WERI-Rb-1 (cell line): ENCODE data around the gene C12orf57.

ENCODE experiments used
- DNase-seq: peaks from one replicate; pipeline ENCODE4 v3.0.0-alpha.2; 2020
- H3K27ac ChIP-seq: fragments of 250-450 bp; sonication (Bioruptor Pico); 2 replicates; pipeline ENCODE4 v1.5.1; 2020; ENCODE audit warnings: mild to moderate bottlenecking, moderate library complexity
- H3K27me3 ChIP-seq: fragments of 250-450 bp; sonication (Bioruptor Pico); 2 replicates; pipeline ENCODE4 v1.5.1; 2021; ENCODE audit warnings: mild to moderate bottlenecking, low read depth, moderate library complexity; ENCODE audit not compliant: insufficient read depth, severe bottlenecking
- H3K36me3 ChIP-seq: fragments of 250-450 bp; sonication (Bioruptor Pico); 2 replicates; pipeline ENCODE4 v1.5.1; 2020; ENCODE audit warnings: mild to moderate bottlenecking, moderate library complexity
- H3K4me3 ChIP-seq: 2 replicates; pipeline ENCODE4 v1.5.1; 2011; ENCODE audit warnings: low read depth, mild to moderate bottlenecking, control low read depth, low read length
- H3K9me3 ChIP-seq: fragments of 250-450 bp; sonication (Bioruptor Pico); 2 replicates; pipeline ENCODE4 v1.5.1; 2021; ENCODE audit warnings: mild to moderate bottlenecking, moderate library complexity; ENCODE audit not compliant: severe bottlenecking
- TF ChIP-seq, protein P1 (sequence below): IDR thresholded peaks from 2 replicates; pipeline ENCODE4 v1.5.1; 2011; ENCODE audit warnings: low read depth, mild to moderate bottlenecking, control low read depth, inconsistent platforms, low read length

The C12orf57 gene

DNA sequence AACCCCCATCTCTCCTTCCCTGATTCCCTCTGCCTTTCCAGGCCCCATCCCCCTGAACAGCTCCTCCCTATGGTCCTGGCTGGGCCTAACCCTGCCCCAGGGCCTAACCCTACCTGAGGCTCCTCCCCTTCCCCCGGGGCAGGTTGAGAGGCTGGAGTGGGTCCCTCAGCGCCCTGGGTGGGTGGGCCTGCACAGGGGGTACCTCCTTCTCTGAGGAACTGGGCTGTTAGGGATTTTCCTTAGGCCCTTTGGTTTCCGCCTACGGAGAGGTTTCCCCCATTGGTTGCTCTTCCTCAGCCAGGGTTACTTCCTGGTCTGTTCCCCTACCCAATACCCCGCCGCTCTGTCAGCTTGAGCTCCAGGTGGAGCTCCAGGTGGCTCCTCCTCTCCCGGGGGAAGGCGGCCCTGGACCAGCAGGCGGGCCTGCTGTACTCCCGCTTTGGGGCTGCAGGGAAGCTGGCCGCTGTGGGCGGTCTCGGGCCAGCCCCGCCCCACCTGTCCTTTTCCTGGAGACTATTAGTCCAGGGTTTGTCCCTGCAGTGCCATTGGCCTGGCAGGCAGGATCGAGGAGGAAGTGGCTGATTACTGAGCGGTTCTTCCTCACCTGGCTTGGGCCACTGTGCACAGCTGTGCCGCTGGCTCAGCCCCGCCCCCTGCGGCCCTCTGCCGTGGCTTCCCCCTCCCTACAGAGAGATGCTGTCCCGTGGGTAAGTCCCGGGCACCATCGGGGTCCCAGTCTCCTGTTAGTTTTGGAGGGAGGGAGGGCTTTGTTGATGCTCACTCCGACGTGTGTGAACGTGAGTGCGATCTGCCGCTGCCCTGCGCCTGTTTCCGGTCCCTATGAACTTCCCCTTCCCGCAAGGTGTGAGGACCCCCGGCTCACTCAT lies 2.5 kb downstream of the C12orf57 start:
- peak; percentile 97 for DNase-seq
- peak overlapping the region; percentile 66 for H3K27ac ChIP-seq
- H3K36me3 ChIP-seq, result peaks cover 21% of the 10 kb centered on the region
- H3K27me3 ChIP-seq, result no peaks in the 10 kb centered on the region
- TF ChIP-seq, protein P1, sequence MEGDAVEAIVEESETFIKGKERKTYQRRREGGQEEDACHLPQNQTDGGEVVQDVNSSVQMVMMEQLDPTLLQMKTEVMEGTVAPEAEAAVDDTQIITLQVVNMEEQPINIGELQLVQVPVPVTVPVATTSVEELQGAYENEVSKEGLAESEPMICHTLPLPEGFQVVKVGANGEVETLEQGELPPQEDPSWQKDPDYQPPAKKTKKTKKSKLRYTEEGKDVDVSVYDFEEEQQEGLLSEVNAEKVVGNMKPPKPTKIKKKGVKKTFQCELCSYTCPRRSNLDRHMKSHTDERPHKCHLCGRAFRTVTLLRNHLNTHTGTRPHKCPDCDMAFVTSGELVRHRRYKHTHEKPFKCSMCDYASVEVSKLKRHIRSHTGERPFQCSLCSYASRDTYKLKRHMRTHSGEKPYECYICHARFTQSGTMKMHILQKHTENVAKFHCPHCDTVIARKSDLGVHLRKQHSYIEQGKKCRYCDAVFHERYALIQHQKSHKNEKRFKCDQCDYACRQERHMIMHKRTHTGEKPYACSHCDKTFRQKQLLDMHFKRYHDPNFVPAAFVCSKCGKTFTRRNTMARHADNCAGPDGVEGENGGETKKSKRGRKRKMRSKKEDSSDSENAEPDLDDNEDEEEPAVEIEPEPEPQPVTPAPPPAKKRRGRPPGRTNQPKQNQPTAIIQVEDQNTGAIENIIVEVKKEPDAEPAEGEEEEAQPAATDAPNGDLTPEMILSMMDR, result no peak
- peak overlapping the region; percentile 52 for H3K4me3 ChIP-seq
- H3K9me3 ChIP-seq, result no peaks in the 10 kb centered on the region

- Histone ChIP-seq H3K36me3 (peaks cover 17% of the 10 kb centered on the region), H3K9me3 (no peaks in the 10 kb centered on the region), H3K4me3 (peak overlapping the region; percentile 52), H3K27me3 (no peaks in the 10 kb centered on the region), H3K27ac (peak overlapping the region; percentile 66)
- DNase-seq, result no peak
- TF ChIP-seq, protein P1, result no peak
Observed at GRCh38 chr12:6946920-6947374, 3.1 kb downstream of the C12orf57 start.

GRCh38 chr12:6947615-6948014 lies 3.8 kb downstream of the C12orf57 start:
- Histone ChIP-seq H3K9me3 (no peaks in the 10 kb centered on the region), H3K27me3 (no peaks in the 10 kb centered on the region), H3K36me3 (peaks cover 13% of the 10 kb centered on the region), H3K27ac (no peak overlapping the region), H3K4me3 (no peak overlapping the region)
- DNase-seq, result no peak
- TF ChIP-seq, protein P1, result no peak

GRCh38 chr12:6948873-6949594 lies 5.2 kb downstream of the C12orf57 start:
- DNase-seq, result no peak
- Histone ChIP-seq H3K4me3 (no peak overlapping the region), H3K27ac (no peak overlapping the region), H3K9me3 (no peaks in the 10 kb centered on the region), H3K27me3 (no peaks in the 10 kb centered on the region), H3K36me3 (peaks cover 9% of the 10 kb centered on the region)
- TF ChIP-seq, protein P1, result 0 out of 2 replicates have a peak, but pooled peaks have one; percentile 32

GRCh38 chr12:6950401-6950801 lies 6.6 kb downstream of the C12orf57 start:
- no peak overlapping the region for H3K27ac ChIP-seq
- DNase-seq, result no peak
- no peak overlapping the region for H3K4me3 ChIP-seq
- no peaks in the 10 kb centered on the region for H3K27me3 ChIP-seq
- no peaks in the 10 kb centered on the region for H3K9me3 ChIP-seq
- peaks cover 5% of the 10 kb centered on the region for H3K36me3 ChIP-seq
- TF ChIP-seq, protein P1, result peak; percentile 43
